K562 (cell line): ENCODE measurements around the gene CEACAM18. TPM values are rescaled to one million over a fixed set of nuclear protein-coding genes. Genes with fewer than 3 reads are reported as not detected.

Source experiments
- ATAC-seq: fragments of 200-7000 bp; cut with Tn5 transposase; 3 replicates; pipeline ENCODE4 v1.9.1; 2020; ENCODE audit warnings: moderate library complexity
- BruUV-seq: library from RNA; stranded (reverse); fragments of 400-500 nt; replicated peaks from 2 replicates; lab custom pipeline; 2021; lab: Mats Ljungman, UMichigan
- CTCF ChIA-PET: fragments of 300-600 bp; formaldehyde crosslinking; extraction: SDS; loops from one replicate; lab custom pipeline; 2021; ENCODE audit warnings: low intra/inter-chr PET ratio; lab: Yijun Ruan, JAX
- POLR2A ChIA-PET: fragments of 300-600, 350-650 bp; sonication (Branson Sonifier 250); formaldehyde crosslinking; extraction: SDS; loops from one replicate; lab custom pipeline; 2021; ENCODE audit warnings: antibody characterized with exemption, inconsistent platforms; lab: Yijun Ruan, JAX
- DNase-seq, 4 experiments: peaks; one replicate each; pipeline versions ENCODE4 v3.0.0 to v3.0.0-alpha.2; 2011 to 2018; ENCODE audit warnings: low spot score in 3 of 4, mixed read lengths in 3 of 4; ENCODE audit errors: extremely low read depth in 1 of 4
- FAIRE-seq: peaks from 2 replicates; lab custom pipeline; 2011; peaks lifted over from hg19 to GRCh38; lab: Jason Lieb, UNC
- H2AFZ ChIP-seq: 2 replicates; pipeline ENCODE4 v1.6.0; 2011; ENCODE audit warnings: low read depth, low read length, control low read depth, inconsistent platforms
- H3K27ac ChIP-seq: fragments of 200-600 bp; 3 replicates; pipeline ENCODE4 v1.8.0; 2011; ENCODE audit warnings: low read depth, mild to moderate bottlenecking, control low read depth, inconsistent platforms, low read length, moderate library complexity, mixed read lengths; ENCODE audit errors: extremely low read depth
- H3K27me3 ChIP-seq, 2 experiments: fragments of 300-600 bp in 1 of 2; 2 replicates in 1 of 2; 3 replicates in 1 of 2; pipeline versions ENCODE4 v1.6.0 to v1.8.0; 2011; ENCODE audit warnings: inconsistent platforms in 2 of 2, low read length in 2 of 2, mild to moderate bottlenecking in 1 of 2, mixed read lengths in 1 of 2, moderate library complexity in 1 of 2; ENCODE audit not compliant: control insufficient read depth in 2 of 2, insufficient read depth in 2 of 2
- H3K36me3 ChIP-seq: fragments of 300-600 bp; 3 replicates; pipeline ENCODE4 v1.8.0; 2011; ENCODE audit warnings: mild to moderate bottlenecking, low read length, inconsistent platforms; ENCODE audit not compliant: control insufficient read depth, insufficient read depth
- H3K4me1 ChIP-seq, 2 experiments: fragments of 200-600 bp in 1 of 2; replicated peaks in 1 of 2; 2 replicates in 1 of 2; 3 replicates in 1 of 2; pipeline versions ENCODE4 v1.5.1 to v1.8.0; 2011; ENCODE audit warnings: inconsistent platforms in 2 of 2, low read length in 2 of 2, mild to moderate bottlenecking in 1 of 2, mixed read lengths in 1 of 2, moderate library complexity in 1 of 2; ENCODE audit not compliant: control insufficient read depth in 2 of 2, insufficient read depth in 2 of 2
- H3K4me2 ChIP-seq: 2 replicates; pipeline ENCODE4 v1.6.1; 2011; ENCODE audit warnings: low read length, control low read depth, inconsistent platforms, mixed read lengths; ENCODE audit not compliant: insufficient read depth
- H3K4me3 ChIP-seq: fragments of 200-600 bp; sonication (generic), shearing (Covaris generic); 2 replicates; pipeline ENCODE4 v1.5.1; 2016; ENCODE audit warnings: control low read depth, inconsistent platforms
- H3K79me2 ChIP-seq: fragments of 200-600 bp; 3 replicates; pipeline ENCODE4 v1.8.0; 2011; ENCODE audit warnings: low read length, inconsistent platforms; ENCODE audit not compliant: control insufficient read depth, insufficient read depth
- H3K9ac ChIP-seq, 2 experiments: 2 replicates each; pipeline versions ENCODE4 v1.6.0 to v1.6.1; 2011; ENCODE audit warnings: low read depth in 2 of 2, low read length in 2 of 2, control low read depth in 1 of 2, inconsistent platforms in 1 of 2, mild to moderate bottlenecking in 1 of 2, mixed read lengths in 1 of 2; ENCODE audit not compliant: insufficient read depth in 1 of 2
- H3K9me1 ChIP-seq: one replicate; pipeline ENCODE4 v1.6.0; 2011; ENCODE audit warnings: inconsistent platforms, mild to moderate bottlenecking, low read length, moderate library complexity; ENCODE audit not compliant: control insufficient read depth, insufficient read depth
- H3K9me3 ChIP-seq: replicated peaks from 2 replicates; pipeline ENCODE4 v1.5.1; 2011; ENCODE audit warnings: low read depth, low read length, inconsistent platforms; ENCODE audit not compliant: control insufficient read depth, insufficient read depth
- H4K20me1 ChIP-seq: replicated peaks from 2 replicates; pipeline ENCODE4 v1.6.1; 2011; ENCODE audit warnings: low read length, inconsistent platforms, mixed read lengths; ENCODE audit not compliant: control insufficient read depth, insufficient read depth
- BACH1 ChIP-seq: fragments of 200-800 bp; sonication (Bioruptor generic); IDR thresholded peaks from 2 replicates; pipeline ENCODE4 v1.6.1; 2016; ENCODE audit warnings: missing genetic modification characterization, missing compliant biosample characterization
- CREM ChIP-seq: IDR thresholded peaks from 2 replicates; pipeline ENCODE4 v1.6.1; 2014; ENCODE audit warnings: antibody characterized with exemption, low read depth
- DNMT1 ChIP-seq: fragments of 450-650 bp; IDR thresholded peaks from 2 replicates; pipeline ENCODE4 v1.6.1; 2016; ENCODE audit warnings: antibody characterized with exemption, mild to moderate bottlenecking
- GTF2A2 ChIP-seq: IDR thresholded peaks from 2 replicates; pipeline ENCODE4 v1.6.1; 2016; ENCODE audit warnings: mild to moderate bottlenecking, missing genetic modification characterization, missing compliant biosample characterization
- NRF1 ChIP-seq, 2 experiments: fragments of 450-650 bp; IDR thresholded peaks in 1 of 2; conservative IDR thresholded peaks in 1 of 2; 2 replicates each; pipeline ENCODE4 v1.6.1; 2014; ENCODE audit warnings: mild to moderate bottlenecking in 2 of 2
- RBM22 ChIP-seq: fragments of 200-400 bp; formaldehyde crosslinking; IDR thresholded peaks from 2 replicates; pipeline ENCODE4 v1.6.1; 2018; ENCODE audit warnings: low read length, low read depth; ENCODE audit not compliant: poor library complexity, severe bottlenecking
- SMARCC2 ChIP-seq: fragments of 450-650 bp; IDR thresholded peaks from 2 replicates; pipeline ENCODE4 v1.6.1; 2017; ENCODE audit warnings: antibody characterized with exemption, moderate library complexity, mild to moderate bottlenecking, low read depth
- TCF3 ChIP-seq: sonication (generic); formaldehyde crosslinking; IDR thresholded peaks from 2 replicates; pipeline ENCODE4 v1.4.0; 2020; ENCODE audit warnings: mild to moderate bottlenecking, missing genetic modification reagents
- ZNF133 ChIP-seq: fragments of 250-450 bp; sonication (Bioruptor Pico); IDR thresholded peaks from 2 replicates; pipeline ENCODE4 v1.4.0; 2020; ENCODE audit warnings: mild to moderate bottlenecking
- ZNF140 ChIP-seq: fragments of 250-450 bp; sonication (Bioruptor Pico); IDR thresholded peaks from 2 replicates; pipeline ENCODE4 v1.8.0; 2021; ENCODE audit warnings: moderate library complexity, mild to moderate bottlenecking, inconsistent platforms
- WGBS: fragments of 100-300 bp; shearing (Covaris generic); methylation state at CpG from one replicate; pipeline ENCODE4 v1.1.6; 2016; ENCODE audit warnings: low coverage, mixed read lengths; ENCODE audit not compliant: insufficient coverage; ENCODE audit errors: missing lambda C conversion rate; 5-methylcytosine and 5-hydroxymethylcytosine counted together
- in situ Hi-C: fragments of 300-500 bp; cut with MboI; formaldehyde crosslinking; loops from 4 replicates; pipeline ENCODE4 v1.15.0; 2018; ENCODE audit warnings: inconsistent platforms, mixed read lengths
- intact Hi-C: fragments of 100-400 bp; cut with micrococcal nuclease; formaldehyde crosslinking; loops from 2 replicates; pipeline ENCODE4 v1.14.2; 2022
- polyA plus RNA-seq, 8 experiments: library from polyadenylated mRNA; depleted of rRNA in 4 of 8; stranded (reverse) in 5 of 8; unstranded in 3 of 8; fragments of >200 nt; fragmentation: Nextera tagmentation in 2 of 8; fragmentation: Illumina TruSeq in 1 of 8; extraction: Ambion mirVana in 2 of 8; extraction: Trizol in 1 of 8; gene quantifications; 2 replicates each; pipeline versions ENCODE4 v1.2.1 to v1.2.3, GENCODE V29; 2011 to 2014; ENCODE audit warnings: inconsistent platforms in 1 of 8, missing spikeins in 1 of 8
- total RNA-seq, 7 experiments: library from RNA; depleted of rRNA in 6 of 7; stranded (reverse); fragments of >200 nt in 6 of 7; fragmentation: Illumina TruSeq in 2 of 7; extraction: Trizol in 2 of 7; gene quantifications; 2 replicates each; pipeline versions ENCODE4 v1.2.1 to v1.2.3, GENCODE V29; 2011 to 2021; ENCODE audit warnings: low replicate concordance in 1 of 7
- TF ChIP-seq, protein P1 (sequence below): fragments of 250-450 bp; sonication (Bioruptor Pico); IDR thresholded peaks from 2 replicates; pipeline ENCODE4 v1.5.0; 2021; ENCODE audit warnings: mild to moderate bottlenecking, moderate library complexity
- TF ChIP-seq, protein P2 (sequence below): fragments of 450-650 bp; IDR thresholded peaks from 2 replicates; pipeline ENCODE4 v1.6.1; 2016; ENCODE audit warnings: mild to moderate bottlenecking
- TF ChIP-seq, protein P3 (sequence below): IDR thresholded peaks from 2 replicates; pipeline ENCODE4 v1.6.1; 2011; ENCODE audit not compliant: insufficient read length; ENCODE audit errors: extremely low read depth

The CEACAM18 gene
- total and polyA plus RNA-seq, 9 of the 15 experiments (the other 6 are each of a cell fraction or from before 2014, with no cell fraction given): 0.08 to 0.24 (median 0.15) TPM; not detected in 3

DNA sequence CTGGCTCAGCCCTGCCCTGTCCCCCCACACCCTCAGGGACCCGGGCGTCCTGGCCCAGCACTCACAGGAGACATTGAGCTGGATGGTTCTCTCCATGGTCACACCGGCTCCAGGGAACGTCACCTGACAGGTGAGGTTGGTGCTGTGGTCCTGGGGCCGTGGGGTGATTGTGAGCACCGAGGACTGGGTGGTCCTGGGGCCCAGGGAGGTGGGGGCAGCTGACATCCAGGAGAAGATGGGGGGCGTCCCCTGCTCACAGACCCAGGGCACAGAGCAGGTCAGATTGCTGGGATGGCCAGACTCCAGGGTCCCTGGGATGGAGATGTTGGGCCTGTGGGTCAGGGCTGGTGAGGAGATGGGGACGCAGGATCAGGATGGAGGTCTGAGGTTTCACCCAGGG, 52.3 kb downstream of the CEACAM18 start:
- Histone ChIP-seq H3K27me3 (no peaks in the 10 kb centered on the region), H3K4me3 (no peak overlapping the region), H3K79me2 (no peaks in the 10 kb centered on the region), H3K9me3 (no peaks in the 10 kb centered on the region), H2AFZ (no peak overlapping the region), H3K36me3 (no peaks in the 10 kb centered on the region), H3K27ac (no peak overlapping the region), H3K9me1 (no peaks in the 10 kb centered on the region), H3K4me1 (peaks cover 33 to 37% of the 10 kb centered on the region in 2 experiments), H4K20me1 (no peaks in the 10 kb centered on the region), H3K9ac (peak overlapping the region in 1 of 2 experiments; percentile 29; a peak in 2 of 4 replicates), H3K4me2 (no peak overlapping the region)
- WGBS: 82% methylated on average over 5 of the region's 8 CpGs
- no peak for FAIRE-seq
- POLR2A ChIA-PET: interaction anchor here (1.1 to 5.7 kb wide), 3 partner anchors 16 to 61 kb away, joined by 3 to 31 read pairs (median 3); no protein-coding TSS in a partner anchor
- no peak for DNase-seq
- ATAC-seq: no peak
- BruUV-seq: no TSS peak
- CTCF ChIA-PET: no interaction called here
- in situ Hi-C loops: no loop called here
- intact Hi-C loops: no loop called here
- TF ChIP-seq BACH1: no peak
- TF ChIP-seq ZNF140 (CRISPR knock-in tag): no peak
- no peak for TF ChIP-seq ZNF133 (CRISPR knock-in tag)
- TF ChIP-seq, protein P1, sequence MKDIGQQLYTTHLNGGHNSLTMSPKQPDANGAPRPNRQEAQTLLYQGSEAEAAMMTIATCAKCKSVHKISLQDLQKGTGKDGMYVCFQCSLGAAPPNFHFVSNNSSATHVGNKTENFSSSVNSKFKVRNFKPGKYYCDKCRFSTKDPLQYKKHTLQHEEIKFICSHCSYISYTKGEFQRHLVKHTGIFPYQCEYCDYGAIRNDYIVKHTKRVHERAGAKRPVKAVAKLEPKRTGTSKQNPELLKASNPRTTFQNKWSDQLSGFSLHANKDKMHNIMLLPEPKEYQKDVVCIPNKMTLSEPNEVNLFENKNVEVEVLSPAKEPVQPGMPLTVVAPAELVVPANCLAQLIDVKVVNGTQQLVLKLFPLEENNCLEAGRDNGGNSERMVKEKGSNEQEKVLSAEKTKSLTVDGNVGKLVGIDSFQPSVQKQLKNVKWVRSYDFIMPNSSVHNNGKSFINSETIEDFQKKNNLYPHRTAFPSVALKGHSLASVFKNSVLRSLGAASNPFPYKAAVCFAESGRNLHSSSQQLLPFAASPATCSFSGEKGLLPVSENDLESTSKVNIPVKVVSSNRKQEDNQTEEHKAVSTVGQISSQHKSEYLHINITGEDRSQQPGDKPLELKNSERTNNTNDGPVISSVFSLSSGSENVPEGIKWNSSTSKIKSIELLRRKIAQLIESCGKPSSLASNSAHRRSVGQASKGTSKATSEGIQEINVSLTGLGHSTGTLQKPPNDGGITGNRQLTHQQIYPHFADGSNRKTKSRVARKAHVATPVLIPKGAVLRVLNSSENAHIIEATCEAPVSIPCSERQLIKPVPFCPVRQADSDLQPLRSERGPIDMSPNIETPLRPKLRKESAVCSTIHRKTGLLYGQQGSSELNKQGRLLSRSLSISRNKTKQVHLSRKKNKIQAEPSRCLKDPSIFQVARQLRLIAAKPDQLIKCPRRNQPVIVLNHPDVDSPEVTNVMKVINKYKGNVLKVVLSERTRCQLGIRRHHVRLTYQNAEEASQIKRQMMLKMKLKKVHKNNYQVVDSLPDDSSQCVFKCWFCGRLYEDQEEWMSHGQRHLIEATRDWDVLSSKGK: no peak
- TF ChIP-seq GTF2A2: no peak
- TF ChIP-seq, protein P2, sequence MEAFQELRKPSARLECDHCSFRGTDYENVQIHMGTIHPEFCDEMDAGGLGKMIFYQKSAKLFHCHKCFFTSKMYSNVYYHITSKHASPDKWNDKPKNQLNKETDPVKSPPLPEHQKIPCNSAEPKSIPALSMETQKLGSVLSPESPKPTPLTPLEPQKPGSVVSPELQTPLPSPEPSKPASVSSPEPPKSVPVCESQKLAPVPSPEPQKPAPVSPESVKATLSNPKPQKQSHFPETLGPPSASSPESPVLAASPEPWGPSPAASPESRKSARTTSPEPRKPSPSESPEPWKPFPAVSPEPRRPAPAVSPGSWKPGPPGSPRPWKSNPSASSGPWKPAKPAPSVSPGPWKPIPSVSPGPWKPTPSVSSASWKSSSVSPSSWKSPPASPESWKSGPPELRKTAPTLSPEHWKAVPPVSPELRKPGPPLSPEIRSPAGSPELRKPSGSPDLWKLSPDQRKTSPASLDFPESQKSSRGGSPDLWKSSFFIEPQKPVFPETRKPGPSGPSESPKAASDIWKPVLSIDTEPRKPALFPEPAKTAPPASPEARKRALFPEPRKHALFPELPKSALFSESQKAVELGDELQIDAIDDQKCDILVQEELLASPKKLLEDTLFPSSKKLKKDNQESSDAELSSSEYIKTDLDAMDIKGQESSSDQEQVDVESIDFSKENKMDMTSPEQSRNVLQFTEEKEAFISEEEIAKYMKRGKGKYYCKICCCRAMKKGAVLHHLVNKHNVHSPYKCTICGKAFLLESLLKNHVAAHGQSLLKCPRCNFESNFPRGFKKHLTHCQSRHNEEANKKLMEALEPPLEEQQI: no peak
- TF ChIP-seq NRF1 (conservative IDR thresholded peaks at IDR 0.05 in 1 of 2, IDR thresholded peaks at IDR 0.05 in 1 of 2): no peak
- no peak for TF ChIP-seq TCF3 (CRISPR knock-in tag)
- TF ChIP-seq, protein P3, sequence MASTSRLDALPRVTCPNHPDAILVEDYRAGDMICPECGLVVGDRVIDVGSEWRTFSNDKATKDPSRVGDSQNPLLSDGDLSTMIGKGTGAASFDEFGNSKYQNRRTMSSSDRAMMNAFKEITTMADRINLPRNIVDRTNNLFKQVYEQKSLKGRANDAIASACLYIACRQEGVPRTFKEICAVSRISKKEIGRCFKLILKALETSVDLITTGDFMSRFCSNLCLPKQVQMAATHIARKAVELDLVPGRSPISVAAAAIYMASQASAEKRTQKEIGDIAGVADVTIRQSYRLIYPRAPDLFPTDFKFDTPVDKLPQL: no peak
- TF ChIP-seq CREM: no peak
- no peak for TF ChIP-seq DNMT1
- no peak for TF ChIP-seq SMARCC2
- no peak for TF ChIP-seq RBM22
